ENCODE results near the gene CARMIL3.
"Not testable (repeated sequence)": the region's sequence is repeated elsewhere in the genome, so short reads cannot be mapped to it uniquely, and the experiment has no call there.

The CARMIL3 gene, protein sequence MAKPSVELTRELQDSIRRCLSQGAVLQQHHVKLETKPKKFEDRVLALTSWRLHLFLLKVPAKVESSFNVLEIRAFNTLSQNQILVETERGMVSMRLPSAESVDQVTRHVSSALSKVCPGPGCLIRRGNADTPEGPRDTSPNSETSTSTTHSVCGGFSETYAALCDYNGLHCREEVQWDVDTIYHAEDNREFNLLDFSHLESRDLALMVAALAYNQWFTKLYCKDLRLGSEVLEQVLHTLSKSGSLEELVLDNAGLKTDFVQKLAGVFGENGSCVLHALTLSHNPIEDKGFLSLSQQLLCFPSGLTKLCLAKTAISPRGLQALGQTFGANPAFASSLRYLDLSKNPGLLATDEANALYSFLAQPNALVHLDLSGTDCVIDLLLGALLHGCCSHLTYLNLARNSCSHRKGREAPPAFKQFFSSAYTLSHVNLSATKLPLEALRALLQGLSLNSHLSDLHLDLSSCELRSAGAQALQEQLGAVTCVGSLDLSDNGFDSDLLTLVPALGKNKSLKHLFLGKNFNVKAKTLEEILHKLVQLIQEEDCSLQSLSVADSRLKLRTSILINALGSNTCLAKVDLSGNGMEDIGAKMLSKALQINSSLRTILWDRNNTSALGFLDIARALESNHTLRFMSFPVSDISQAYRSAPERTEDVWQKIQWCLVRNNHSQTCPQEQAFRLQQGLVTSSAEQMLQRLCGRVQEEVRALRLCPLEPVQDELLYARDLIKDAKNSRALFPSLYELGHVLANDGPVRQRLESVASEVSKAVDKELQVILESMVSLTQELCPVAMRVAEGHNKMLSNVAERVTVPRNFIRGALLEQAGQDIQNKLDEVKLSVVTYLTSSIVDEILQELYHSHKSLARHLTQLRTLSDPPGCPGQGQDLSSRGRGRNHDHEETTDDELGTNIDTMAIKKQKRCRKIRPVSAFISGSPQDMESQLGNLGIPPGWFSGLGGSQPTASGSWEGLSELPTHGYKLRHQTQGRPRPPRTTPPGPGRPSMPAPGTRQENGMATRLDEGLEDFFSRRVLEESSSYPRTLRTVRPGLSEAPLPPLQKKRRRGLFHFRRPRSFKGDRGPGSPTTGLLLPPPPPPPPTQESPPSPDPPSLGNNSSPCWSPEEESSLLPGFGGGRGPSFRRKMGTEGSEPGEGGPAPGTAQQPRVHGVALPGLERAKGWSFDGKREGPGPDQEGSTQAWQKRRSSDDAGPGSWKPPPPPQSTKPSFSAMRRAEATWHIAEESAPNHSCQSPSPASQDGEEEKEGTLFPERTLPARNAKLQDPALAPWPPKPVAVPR (N-terminal part only)

DNA sequence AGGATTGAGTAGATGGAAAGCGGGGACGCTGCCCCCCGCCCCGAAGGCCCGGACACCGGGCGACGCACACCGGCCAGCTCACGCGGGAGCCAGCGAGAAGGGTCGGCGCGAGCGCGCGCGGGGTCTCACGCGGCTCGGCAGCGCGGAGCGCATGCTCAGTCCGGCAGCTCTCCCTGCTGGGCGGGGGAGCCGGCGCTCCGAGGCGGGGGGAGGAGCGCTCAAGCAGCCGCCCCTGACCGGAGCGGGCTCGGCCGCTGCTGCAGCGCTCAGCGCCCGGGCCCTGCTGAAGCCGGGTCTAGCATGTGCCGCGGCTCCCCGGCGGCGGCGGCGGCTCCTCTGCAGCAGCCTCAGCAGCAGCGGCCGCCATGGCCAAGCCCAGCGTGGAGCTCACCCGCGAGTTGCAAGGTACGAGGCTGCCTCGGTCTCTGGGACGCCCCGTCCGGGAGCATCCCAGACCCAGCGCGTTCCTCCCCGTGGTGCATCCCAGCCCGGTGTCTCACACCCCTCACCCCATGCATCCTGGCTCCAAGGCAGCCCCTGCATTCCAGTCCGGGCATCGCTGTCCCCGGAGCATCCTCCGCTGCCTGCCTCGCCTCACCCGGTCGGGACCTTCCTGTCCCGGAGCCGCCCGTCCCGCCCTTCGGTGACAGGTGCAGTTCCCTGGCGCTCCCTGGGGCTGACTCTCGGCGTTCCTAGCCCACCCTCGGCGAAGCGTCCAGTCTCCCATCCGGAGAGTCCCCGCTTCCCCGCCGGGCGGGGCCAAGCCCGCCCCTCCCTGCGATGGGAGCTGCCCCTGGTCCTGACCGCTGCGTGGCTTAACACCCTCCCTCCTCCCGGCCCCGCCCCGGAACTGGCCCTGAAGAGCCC, at the start of gene CARMIL3:
Gene CARMIL3, plus strand, starts transcription at position 221 of the 867 bp plus-strand sequence. Its CDS starts 145 bp downstream, at position 366.
- DNase-seq = peak; percentile 50

DNA sequence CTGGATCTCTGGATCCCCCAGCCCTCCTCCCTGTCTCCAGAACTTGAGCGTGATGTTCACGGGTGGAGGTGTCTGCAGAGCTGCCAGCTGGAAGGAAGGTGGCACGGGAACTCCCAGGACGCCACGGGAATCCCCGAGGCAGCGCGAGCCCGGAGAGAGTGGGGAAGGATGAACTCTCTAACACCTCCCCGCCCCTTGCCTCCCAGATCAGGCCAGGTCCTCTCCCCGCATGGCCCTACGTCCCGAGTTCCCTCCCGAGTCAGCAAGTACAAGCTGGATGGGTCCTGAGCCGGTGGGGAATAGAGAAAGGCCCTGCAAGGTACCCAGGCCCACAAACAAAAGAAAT, 45.4 kb upstream of the CARMIL3 start:
- not testable (repeated sequence) for DNase-seq

DNA sequence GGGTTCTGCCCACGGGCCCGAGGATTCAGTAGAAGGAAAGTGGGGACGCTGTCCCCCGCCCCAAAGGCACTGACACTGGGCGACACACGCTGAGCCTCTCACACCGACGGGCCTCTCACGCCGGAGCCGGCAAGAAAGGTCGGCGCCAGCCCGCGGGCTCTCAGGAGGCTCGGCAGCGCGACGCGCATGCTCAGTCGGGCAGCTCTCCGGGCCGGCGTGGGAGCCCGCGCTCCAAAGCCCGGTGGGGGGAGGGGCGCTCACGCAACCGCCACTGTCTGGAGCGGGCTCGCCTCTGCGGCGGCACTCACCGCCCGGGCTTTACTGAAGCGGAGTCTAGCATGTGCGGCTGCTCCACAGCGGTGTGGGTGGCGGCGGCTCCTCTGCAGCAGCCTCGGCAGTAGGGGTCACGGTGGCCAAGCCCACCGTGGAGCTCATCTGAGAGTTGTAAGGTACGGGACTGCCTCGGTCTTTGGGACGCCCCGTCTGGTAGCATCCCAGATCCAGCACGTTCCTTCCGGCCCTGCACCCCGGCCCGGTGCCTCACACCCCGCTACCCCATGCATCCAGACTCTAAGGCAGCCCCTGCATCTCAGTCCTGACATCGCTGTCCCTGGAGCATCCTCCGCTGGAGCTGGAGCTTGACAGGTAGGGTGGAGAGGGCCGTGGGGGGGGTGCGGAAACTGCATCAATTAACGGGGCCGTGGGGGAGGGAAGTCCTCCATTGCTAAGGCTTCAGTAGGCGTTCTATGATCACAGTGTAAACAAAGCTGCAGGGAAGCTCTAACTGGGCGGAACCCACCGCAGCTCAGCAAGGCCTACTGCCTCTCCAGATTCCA, 44.8 kb upstream of the CARMIL3 start:
- peak; percentile 50 for DNase-seq

DNA sequence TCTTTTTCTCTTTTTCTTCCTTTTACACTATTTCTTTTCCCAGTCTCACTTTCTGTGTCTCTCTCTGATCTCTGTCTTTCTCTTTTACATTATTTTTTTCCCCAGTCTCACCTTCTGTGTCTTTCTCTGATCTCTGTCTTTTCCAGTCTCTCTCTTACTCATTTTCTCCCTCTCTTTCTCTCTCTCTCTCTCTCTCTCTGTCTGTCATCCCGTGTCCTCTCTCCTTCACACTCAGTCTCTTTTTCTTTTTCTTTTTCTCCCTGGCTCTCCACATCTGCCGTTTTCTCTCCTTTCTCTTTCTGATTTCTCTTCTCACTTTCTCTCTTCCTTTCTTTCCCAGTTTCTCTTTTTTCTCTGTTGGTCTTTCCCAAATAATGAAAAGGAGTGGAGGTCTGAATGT, 40.8 kb upstream of the CARMIL3 start:
- no peak for DNase-seq

DNA sequence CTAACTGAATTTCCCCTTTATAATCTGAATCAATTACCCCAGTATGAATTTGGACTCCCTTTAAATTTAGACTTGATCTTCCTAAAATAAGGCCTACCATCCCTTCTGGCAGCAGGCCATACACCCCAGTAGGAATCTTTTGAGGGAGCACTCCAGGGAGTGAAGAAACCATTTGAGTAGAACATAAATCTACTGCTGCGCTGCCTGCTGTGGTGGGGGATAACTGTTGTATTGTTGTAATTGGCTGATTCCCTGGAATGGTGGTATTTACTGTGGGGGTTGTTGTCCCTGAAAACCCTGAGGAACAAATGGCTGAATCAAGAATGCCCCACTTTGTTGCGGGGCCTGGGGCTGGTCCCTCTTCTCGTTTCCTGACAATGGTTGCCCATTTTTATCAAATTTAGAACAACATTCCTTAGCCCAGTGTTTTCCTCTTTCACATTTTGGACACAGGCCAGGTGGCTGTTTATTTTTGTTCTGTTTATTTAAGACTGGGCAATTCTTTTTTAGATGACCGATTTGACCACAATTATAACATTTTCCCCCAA, 39.0 kb upstream of the CARMIL3 start:
- DNase-seq = not testable (repeated sequence)

DNA sequence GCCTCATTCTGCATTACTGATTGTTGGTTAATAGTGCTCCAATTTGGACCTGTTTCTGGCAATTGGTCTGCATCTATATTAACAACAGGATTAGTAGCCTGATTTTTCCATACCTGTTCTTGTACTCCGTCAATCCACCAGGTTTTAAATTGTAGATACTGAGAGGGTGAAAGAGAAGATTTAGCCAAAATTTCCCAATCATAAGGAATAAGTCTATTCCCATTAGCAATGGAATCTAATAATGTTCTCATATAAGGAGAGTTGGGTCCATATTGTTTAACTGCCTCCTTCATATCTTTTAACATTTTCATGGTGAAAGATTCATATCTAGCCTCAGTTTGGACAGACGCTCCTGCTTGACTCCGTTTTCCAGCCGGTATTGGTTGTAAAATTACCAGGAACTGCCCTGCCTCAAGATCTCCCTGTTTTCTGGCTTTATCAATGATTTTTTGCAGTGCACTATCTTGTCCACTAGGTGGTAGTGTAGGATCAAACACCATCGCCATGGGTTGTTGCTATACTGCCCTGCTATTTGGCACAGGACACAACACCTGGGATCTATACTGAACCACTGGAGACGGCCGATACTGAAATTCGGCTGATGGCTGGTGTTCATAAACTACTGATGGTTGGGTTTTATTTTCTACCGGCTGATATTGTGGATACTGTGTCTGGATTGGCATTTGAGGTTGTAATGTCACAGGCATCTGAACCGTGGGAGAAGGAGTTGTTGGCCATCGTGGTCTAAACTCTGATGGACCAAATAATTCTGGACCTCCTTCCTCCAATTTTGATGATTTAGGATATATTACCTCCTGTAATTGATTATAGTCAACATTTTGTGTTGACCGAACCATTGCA, 37.9 kb upstream of the CARMIL3 start:
- DNase-seq = peak; percentile 36

DNA sequence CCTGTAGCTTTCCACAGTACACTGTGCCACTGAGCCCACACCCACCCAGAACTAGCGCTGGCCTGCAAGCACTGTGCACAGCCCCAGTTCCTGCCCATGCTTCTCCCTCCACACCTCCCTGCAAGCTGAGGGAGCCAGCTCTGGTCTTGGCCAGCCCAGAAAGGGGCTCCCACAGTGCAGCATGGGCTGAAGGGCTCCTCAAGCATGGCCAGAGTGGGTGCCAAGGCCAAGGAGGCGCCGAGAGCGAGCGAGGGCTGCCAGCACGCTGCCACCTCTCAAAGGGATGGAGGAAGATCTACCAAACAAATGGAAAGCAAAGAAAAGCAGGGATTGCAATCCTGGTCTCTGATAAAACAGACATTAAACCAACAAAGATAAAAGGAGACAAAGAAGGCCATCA, 36.1 kb upstream of the CARMIL3 start:
- DNase-seq = not testable (repeated sequence)

DNA sequence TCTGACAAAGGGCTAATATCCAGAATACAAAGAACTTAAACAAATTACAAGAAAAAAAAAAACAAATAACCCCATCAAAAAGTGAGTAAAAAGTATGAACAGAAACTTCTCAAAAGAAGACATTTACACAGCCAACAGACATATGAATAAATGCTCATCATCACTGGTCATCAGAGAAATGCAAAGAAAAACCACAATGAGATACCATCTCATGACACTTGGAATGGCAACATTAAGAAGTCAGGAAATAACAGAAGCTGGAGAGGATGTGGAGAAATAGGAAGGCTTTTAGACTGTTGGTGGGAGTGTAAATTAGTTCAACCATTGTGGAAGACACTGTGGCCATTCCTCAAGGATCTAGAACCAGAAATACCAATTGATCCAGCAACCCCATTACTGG, 32.8 kb upstream of the CARMIL3 start:
- not testable (repeated sequence) for DNase-seq

DNA sequence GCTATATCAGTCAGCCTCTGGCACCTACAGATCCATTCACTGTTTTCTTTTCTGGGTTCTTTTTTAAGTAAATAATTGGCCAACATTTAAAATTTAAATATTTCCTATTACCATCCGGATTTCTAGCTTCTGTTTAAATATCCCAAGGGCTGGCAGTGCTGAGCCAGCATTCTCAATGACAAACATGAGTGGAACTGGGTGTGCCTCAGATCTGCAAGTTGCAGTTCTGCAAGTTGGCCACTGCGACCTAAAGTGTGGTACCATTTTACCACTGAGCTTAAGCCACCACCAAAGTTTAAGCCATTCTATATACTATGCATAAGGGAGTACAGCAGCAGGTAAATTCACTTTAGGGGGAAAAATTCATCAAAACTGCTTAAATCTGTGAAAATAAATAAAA, 31.9 kb upstream of the CARMIL3 start:
- not testable (repeated sequence) for DNase-seq

DNA sequence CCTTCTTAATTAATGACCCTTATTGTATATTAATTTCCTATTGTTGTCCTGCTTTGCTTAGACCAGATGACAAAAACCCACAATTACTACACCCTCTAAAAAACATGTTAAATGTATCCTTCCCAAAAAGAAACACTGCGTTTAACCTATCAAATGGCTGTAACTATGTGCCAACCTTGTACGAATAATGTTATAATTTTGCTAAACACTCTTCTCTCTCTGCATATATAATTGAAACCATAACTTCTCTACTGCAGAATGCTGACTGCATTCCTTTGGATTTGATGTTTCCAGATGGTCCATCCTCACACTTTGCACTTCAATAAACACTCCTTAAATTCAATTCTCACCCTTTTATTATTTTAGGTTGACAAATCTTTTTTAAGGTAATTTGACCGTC, 31.3 kb upstream of the CARMIL3 start:
- DNase-seq = not testable (repeated sequence)

DNA sequence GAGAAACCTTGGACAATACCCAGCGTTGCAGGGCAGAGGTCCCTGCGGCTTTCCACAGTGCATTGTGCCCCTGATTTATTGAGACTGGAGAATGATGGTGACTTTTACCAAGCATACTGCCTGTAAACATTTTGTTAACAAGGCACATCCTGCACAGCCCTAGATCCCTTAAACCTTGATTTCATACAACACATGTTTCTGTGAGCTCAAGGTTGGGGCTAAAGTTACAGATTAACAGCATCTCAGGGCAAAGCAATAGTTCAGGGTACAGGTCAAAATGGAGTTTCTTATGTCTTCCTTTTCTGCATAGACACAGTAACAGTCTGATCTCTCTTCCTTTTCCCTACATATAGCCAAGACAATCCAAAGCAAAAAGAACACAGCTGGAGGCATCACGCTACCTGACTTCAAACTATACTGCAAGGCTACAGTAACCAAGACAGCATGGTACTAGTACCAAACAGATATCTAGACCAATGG, 26.8 kb upstream of the CARMIL3 start:
- not testable (repeated sequence) for DNase-seq

DNA sequence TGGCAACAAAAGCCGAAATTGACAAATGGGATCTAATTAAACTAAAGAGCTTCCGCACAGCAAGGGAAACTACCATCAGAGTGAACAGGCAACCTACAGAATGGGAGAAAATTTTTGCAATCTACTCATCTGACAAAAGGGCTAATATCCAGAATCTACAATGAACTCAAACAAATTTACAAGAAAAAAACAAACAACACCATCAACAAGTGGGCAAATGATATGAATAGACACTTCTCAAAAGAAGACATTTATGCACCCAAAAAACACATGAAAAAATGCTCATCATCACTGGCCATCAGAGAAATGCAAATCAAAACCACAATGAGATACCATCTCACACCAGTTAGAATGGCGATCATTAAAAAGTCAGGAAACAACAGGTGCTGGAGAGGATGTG, 22.1 kb upstream of the CARMIL3 start:
- not testable (repeated sequence) for DNase-seq

DNA sequence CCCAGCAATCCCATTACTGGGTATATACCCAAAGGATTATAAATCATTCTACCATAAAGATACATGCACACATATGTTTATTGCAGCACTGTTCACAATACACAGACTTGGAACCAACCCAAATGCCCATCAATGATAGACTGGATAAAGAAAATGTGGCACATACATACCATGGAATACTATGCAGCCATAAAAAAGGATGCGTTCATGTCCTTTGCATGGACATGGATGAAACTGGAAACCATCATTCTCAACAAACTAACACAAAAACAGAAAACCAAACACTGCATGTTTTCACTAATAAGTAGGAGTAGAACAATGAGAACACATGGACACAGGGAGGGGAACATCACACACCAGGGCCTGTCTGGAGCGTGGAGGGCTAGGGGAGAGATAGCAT, 20.5 kb upstream of the CARMIL3 start:
- not testable (repeated sequence) for DNase-seq

DNA sequence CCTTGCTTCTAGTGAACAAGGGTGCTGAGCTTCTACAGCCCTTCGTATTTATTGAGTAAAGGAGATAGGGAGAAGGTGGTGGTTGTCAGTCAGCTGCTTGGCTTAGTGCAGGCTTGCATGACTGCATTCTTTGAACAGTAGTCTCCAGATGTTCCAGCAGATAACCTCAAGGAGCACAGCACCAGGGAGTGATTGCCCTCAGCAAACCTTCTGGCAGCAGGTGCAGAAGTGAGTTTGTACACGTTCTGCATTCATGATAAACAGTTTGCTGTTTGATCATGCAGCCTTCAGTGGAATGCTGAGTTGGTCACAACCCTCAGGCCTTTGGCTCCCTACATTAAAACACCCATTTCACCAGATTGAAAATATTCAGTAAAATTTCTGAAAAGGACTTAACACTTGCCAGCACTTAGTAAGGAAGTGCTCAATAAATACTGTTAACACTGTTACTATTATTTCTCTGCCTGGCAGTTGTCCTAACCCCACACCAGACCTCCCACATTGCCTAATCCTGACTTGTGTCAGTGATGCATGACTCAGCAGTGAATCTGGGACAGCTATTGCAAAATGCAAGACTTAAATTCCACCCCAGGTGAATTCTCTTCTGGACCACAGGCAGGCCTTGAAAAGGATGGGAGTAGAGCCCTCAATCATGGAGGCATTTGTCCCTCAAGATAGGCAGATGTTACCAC, 18.9 kb upstream of the CARMIL3 start:
- DNase-seq = no peak

DNA sequence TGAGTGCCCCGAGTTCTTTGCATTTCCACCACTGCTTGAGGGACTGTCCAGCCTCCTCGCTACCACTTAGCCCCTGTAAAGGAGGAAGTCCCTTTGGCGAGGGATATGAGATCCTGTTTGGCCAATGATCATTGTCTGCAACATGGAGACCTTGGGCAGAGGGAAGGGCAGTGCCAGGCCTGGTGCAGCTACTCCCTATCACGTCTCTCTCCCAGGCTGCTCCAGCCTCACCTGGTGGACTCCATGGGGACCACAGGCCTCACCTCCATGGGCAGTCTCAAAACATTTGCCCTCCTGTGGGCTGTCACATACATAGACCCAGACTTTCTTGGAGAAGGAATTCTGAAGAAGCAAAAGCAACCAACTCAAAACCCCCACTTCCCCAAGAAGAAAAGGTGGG, 16.0 kb upstream of the CARMIL3 start:
- not testable (repeated sequence) for DNase-seq

DNA sequence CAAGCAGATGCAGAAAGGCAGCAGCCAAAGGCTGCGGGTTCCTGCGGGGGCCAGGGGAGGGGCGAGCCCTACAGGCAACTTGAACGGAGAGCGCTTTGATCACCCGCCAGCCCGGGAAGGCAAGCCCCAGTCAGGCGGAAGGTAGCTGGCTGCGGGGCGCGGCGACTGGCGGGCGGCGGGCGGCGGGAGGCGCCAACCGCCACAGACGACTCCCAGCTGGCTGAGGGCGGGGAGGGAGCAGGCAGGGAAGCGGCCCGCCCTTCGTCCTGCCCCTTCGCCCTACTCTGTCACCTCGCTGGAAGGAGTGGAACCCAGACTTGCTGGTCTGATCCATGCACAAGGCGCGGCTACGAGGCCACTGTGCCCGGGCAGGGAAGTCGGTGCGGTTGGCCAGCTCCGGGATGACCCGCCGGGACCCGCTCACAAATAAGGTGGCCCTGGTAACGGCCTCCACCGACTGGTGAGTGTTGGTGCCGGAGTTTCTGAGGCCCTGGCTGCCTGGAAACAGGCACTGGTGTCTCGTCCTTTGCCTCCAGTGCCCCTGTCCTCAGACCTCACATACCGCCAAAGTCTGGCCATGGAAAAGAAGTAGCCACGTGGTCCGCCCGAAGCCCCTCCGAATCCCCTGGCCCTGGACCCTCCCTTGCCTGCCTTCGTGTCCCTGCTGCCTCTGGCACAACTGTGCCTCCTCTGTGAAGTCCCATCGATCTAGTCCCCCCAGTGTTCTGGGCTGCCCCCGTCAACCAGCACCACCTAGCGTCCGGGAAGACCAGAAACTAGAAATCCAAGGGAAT, 15.4 kb upstream of the CARMIL3 start:
- peak; percentile 55 for DNase-seq

DNA sequence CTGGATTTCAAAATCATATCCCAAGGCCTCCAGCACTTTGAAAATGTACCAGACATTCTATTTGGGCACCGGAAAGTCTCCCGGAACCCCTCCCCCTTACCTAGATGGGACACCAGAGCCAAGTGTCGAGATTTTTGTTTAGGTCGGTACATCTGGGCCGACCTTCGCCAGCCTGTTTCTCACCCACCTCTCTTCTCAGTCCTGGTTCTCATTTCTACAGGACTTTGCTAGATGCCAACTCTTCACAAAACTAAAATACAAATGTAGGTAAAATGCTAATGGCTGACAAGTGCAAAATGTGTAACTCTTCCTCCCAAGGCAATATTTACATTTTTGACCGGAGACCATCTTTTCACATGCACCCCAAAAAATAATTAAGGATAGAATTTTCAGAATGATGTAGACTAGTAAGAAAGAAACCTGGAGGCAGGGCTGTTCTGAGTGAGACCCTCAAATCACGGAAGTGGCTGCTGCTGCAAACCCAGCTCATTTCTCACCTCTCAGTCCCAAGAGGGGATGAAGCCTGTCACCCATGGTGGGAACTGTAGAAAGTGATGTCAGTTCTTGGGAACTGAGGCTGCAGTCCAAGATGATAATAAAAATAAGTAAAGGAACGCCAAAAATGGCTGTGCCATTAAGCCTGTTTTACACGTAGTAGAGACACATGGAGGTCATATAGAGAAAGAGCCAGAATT, 14.7 kb upstream of the CARMIL3 start:
- not testable (repeated sequence) for DNase-seq
